ENCODE measurements around the gene SLC22A1.

Gene SLC22A1

DNA sequence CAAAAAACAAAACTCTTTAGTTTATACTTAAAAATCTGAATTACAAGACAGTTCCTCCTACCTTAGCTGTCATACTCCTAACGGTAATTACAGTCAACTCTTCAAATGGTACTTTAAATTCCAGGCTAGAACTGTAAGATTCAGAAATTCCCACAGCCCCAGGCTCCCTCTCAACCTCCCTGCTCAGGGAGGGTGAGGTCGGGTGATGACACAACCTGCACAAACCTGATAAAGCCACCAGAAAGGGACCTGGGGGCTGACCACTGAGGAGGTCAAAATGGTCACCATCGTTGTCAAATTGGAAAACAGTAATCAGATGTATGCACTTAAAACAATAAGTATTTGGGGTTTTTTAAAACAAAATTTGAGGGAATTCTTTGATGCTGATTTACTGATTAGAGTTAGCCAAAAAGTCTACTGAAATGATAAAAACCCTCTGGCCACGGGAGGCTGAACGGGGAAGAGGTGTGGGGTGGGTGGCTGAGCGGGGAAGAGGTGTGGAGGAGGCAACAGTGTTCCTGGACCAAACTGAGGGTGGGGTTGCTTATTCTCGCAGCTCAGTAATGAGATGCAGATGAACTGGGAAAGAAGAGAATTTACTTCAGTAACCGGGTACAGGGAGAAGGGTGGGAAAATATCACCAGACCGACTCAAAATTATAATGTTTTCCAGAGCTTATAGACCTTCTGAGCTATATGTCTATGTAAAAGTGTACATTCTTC lies 52.4 kb downstream of the SLC22A1 start:
- DNase-seq (ENCODE audit: low read depth in 3 of 3), result no peak

GRCh38 chr6:160174681-160175080 lies 53.1 kb downstream of the SLC22A1 start:
- no peak for DNase-seq (ENCODE audit: low read depth in 3 of 3)

- DNase-seq (ENCODE audit: low read depth in 3 of 3), result no peak
Measured at GRCh38 chr6:160177220-160177619, 55.6 kb downstream of the SLC22A1 start.

DNA sequence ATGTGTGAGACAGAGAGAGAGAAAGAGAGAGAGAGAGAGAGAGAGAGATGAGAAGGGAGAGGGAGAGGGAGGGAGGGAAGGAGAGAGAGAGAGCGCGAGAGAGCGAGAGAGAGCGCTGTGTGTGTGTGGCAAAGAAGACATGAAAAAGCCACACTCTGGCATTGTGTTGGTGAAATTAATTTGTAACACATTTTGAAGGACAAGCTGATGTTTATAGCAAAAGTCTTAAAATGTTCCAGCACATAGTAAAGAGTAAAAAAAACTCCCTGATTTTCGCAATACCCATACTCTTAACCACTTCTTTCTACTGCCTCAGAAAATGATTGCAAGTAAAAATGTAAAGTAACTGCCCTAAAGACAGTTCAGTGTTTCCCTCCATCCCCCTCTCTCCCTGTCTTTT lies 56.7 kb downstream of the SLC22A1 start:
- no peak for DNase-seq (ENCODE audit: low read depth in 3 of 3)

GRCh38 chr6:160180706-160181105 lies 59.1 kb downstream of the SLC22A1 start:
- no peak for DNase-seq (ENCODE audit: low read depth in 3 of 3)

GRCh38 chr6:160188773-160189172 lies 67.2 kb downstream of the SLC22A1 start:
- DNase-seq (ENCODE audit: low read depth in 3 of 3), result no peak

DNA sequence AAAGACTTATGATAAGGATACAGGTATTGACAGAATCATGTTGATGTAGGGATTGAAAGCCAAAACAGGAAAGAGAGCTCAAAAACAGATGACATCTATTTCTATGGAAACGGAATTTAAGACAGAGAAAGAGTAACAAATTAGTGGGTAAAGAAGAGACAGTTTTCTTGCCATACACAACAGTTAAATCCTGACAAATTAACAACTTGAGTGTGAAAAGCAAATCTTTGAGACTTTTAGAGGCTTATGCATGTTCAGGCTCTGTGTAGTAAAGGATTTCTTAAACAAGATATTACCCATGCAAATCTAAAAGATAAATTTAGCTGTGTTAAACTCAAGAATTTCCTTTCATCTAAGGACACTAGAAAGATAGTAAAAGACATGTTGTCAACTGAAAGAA lies 68.5 kb downstream of the SLC22A1 start:
- DNase-seq (ENCODE audit: low read depth in 3 of 3), result no peak

DNA sequence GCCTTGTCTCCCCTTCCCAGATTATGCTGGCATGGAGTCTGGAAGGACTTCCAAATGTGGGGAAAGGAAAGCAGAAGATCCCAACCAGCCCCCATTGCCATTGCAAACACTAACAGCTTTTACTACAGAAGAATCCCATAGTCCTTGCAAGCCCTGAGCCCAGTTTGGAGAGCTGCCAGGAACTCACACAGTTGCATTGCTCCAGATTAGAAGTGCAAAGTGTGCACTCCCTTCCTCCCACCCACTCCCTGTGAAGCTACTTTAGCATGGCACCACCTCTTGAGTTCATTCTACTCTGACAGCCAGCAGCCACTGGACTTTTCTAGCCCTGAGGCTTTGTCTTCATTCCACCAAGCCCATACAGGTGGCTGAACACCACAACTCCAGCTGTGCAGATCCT lies 69.4 kb downstream of the SLC22A1 start:
- no peak for DNase-seq (ENCODE audit: low read depth in 3 of 3)

- no peak for DNase-seq (ENCODE audit: low read depth in 3 of 3)
Measured at GRCh38 chr6:160192840-160193239, 71.2 kb downstream of the SLC22A1 start.

GRCh38 chr6:160194808-160195207 lies 73.2 kb downstream of the SLC22A1 start:
- no peak for DNase-seq (ENCODE audit: low read depth in 3 of 3)

DNA sequence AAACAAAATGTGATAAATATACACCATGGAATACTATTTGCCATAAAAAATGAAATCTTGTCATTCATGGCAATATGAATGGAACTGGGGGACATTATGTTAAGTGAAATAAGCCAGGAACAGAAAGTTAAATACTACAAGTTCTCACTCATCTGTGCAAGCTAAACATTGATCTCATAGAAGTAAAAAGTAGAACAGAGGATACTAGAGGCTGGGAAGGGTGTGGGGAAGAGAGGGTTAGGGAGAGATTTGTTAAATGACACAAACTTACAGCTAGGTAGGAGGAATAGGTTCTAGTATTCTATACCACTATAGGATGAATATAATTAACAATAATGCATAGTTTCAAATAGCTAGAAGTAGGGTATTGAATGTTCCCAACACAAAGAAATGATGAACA lies 76.0 kb downstream of the SLC22A1 start:
- no peak for DNase-seq (ENCODE audit: low read depth in 3 of 3)

DNA sequence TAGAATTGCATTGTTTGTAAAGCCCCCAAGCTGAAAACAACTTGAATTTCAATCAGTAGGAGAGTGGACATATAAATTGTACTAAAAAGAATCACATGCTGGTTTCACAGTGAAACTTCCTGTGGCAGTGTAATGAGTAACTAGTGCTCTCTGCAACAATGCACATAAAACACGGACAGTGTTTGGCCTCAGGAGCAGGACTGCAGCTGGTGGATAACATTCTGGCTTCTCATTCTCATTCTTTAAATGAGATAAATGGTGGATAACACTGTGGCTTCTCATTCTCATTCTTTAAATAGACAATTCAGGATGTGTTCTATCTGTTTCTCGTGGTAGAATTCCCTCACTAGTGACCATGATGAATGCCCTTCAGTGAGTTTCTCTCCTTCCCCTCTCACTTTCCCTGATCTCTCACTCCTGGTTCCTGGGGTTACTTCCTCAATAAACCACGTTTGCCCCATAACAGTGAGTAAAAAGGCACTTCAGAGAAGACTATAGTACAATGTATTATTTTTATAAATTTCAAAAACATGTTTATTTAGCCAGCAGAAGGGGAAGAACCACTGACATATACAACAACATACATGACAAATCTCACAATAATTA lies 77.1 kb downstream of the SLC22A1 start:
- DNase-seq (ENCODE audit: low read depth in 3 of 3), result no peak

GRCh38 chr6:160201061-160201460 lies 79.4 kb downstream of the SLC22A1 start:
- DNase-seq (ENCODE audit: low read depth in 3 of 3), result no peak

- no peak for DNase-seq (ENCODE audit: low read depth in 3 of 3)
Measured at GRCh38 chr6:160202411-160202810, 80.8 kb downstream of the SLC22A1 start.

DNA sequence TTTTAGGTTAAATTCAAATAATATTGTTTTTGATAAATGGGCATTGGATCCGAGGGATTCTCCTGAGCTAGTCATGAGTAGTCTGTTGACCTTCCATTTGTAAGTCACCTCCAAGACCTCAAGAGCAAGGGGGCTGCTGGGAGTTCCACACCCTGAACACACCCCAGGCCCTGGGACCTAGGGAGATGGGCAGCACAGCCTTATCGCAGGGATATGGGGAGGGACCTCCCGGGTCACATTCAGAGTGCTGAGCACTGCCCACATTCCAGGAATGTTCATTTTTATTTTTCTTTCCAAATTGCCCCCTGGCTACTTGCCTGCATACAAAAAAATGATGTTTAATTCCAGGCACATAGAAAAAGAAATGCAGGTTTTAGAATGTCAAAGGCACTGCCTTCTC lies 81.5 kb downstream of the SLC22A1 start:
- DNase-seq (ENCODE audit: low read depth in 3 of 3), result no peak

- no peak for DNase-seq (ENCODE audit: low read depth in 3 of 3)
Measured at GRCh38 chr6:160203522-160203921, 81.9 kb downstream of the SLC22A1 start.

DNA sequence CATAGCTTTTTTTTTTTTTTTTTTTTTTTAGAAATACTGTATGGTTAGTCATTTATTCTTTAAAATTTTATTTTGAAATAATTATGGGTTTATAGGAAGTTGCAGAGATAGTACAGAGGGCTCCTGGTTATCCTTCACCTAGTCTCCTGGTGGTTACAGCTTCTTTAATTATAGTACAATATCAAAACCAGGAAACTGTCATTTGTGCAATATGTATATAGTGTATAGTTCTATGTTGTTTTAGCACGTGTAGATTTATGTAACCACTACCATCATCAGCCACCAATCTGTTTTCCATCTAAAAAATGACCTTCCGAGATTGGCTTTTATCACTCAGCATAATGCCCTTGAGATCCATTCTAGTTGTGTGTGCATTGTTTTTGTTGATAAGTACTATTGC lies 82.3 kb downstream of the SLC22A1 start:
- no peak for DNase-seq (ENCODE audit: low read depth in 3 of 3)

DNA sequence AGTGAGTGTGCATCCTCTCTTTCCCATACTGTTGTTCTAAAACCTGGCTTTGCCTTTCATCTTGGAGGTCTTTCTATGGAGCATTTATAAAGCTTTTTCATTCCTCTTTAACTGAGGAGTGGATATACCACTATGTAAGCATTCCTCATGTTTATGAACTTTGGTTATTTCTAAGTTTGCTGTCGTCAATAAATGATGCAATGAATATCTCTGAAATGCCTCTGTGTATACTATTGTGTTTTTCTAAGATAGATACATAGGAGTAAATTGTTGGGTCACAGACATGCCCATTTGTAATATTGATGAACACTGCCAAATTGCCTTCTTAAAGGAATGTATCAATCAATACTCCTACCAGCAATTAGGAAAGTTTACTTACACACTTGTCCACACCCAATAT lies 83.1 kb downstream of the SLC22A1 start:
- DNase-seq (ENCODE audit: low read depth in 3 of 3), result no peak

DNA sequence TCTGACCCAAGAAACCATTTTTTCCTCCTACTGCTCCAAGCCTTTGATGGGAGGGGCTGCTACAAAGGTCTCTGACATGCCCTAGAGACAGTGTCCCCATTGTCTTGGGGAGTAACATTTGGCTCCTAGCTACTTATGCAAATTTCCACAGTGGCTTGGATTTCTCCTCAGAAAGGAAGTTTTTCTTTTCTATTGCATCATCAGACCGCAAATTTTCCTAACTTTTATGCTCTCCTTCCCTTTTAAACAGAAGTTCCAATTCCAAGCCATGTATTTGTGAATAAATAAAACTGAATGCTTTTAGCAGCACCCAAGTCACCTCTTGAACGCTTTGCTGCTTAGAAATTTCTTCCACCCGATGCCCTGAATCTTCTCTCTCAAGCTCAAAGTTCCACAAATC lies 86.0 kb downstream of the SLC22A1 start:
- DNase-seq (ENCODE audit: low read depth in 3 of 3), result no peak

Data from stimulated activated CD4-positive, alpha-beta T cell treated with anti-CD3 and anti-CD28 coated beads, TNF-alpha, amount 100 ng/mL, for 24 hours (primary cell).